ENCODE measurements around the gene FBXO2.

The FBXO2 gene

GRCh38 chr1:11654137-11654938, at the start of gene FBXO2, which contains the start of gene FBXO44:
Gene FBXO2 (minus strand): TSS chr1:11654429. CDS start chr1:11654340, 89 bp downstream.
Gene FBXO44 (plus strand): TSS chr1:11654877. CDS start chr1:11655836, 959 bp downstream.
- DNase-seq, result no peak

- no peak for DNase-seq
Observed at GRCh38 chr1:11703357-11704193, 49.3 kb upstream of the FBXO2 start.

DNA sequence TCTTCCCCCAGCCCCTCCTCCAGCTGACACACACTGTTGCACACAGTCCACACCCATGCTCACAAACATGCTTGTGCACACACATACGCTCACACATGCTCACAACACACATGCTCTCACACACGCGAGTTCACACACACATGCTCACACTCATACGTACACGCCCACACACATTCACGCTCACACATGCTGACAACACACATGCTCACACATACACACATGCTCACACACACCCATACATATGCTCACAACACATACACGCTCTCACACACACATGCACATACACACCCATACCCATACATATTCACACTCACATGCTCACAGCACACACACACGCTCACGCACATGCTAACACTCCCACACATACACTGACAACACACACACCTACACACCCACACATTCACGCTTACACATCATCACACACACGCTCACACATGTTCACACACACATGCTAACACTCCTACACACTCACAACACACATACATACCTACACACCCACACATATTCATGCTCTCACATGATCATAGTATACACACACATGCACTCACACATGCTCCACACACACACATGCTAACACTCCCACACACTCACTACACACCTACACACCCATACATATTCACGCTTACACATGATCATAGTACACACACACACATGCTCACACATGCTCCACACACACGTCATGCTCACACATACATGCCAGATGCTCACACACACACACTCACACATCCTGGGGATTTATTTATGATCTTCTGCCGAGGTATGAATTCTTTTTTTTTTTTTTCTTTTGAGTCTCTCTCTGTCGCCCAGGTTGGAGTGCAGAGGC, 48.0 kb upstream of the FBXO2 start:
- no peak for DNase-seq

DNA sequence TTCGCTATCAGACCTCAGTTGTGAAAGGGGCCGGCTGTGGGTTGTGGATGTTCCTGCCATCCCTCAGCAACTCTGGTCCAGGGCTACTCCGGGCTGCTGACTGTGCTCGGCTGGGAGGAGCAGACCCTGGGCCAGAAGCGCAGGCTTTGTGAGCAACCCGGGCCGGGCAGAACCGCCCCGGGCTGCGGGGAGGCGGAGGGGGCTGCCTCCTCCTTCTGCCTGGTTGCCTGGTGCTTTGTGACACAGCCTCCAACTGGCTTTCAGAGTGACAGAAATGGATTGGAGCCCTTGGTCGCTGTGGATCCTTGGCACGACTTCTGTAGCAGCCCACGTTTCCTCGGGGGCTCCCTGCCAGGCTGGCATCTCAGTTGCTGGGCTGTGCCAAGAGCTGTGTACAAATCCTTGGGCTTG, 47.3 kb upstream of the FBXO2 start:
- no peak for DNase-seq

DNA sequence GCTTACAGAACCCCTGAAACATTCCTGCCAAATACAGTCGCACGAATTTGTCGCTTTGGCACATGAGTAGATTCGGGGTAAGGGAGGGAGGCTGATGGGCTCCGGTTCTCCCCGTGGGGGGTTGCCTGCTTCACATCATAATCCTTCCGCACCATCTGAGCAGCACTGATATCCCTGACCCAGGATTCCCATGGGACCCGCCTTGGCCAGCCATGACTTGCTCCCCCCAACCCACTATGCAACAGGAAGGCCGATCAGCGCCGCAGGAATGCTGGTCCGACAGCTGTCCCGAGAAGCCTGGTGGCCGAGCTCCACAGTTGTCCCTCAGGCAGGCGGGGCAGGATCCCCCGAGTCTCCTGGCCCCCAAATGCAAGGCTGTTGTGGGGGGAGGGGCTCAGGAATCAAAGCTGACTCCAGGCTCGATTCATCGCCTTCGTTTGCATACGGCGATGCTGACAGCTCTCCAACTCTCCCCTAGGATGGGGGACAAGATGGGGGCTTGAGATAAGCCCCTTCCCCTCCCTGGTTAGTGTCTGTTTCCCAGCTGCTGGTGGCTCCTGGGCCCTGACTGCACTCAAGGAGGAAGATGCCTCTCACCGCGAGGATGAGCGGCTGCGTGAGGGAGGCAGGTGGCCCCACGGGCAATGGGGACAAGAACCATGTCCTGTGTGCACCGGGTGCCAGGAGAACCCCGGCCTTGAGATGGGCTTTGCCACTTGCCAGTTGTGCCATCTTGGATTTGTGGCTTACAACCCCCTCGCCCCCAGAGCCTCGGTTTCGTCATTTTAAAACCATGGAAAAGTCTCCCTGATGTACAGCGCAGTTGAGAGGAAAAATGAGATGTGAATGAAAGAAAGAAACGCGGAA, 46.6 kb upstream of the FBXO2 start:
- no peak for DNase-seq

- no peak for DNase-seq
Observed at GRCh38 chr1:11697893-11698210, 43.6 kb upstream of the FBXO2 start.

DNA sequence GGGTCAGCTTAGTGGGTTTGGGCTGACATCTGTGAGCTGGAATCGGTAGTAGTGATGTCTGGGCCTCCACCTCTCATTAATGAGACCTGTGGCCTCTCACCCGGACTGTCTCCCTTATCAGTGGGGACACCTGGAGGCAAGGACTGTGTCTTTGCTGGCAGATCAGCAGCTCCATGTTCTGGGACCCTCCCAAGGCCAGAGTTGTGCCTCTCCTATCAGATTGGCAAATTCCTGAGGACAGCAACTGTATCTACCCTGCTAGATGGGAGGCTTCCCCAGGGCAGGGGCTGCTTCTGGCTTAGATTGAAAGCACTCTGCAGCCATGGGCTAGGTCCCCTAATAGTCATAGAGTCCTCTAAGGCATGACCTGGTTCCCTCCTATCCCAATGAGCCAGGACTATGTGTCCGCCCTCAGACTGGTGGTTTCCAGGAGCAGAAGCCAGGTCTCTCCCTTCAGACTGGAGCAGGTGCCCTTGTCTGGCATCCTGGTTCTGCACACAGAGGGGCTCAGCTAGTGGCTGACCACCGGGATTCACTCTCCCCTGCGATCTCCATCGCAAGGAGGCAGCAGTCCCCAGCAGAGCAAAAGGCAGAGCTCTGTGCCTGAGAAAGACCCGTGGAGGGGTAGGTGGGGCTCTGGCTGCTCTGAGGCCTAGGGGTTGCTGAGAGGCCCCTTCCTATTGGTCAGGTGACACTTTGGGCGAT, 43.1 kb upstream of the FBXO2 start:
- DNase-seq, result no peak

DNA sequence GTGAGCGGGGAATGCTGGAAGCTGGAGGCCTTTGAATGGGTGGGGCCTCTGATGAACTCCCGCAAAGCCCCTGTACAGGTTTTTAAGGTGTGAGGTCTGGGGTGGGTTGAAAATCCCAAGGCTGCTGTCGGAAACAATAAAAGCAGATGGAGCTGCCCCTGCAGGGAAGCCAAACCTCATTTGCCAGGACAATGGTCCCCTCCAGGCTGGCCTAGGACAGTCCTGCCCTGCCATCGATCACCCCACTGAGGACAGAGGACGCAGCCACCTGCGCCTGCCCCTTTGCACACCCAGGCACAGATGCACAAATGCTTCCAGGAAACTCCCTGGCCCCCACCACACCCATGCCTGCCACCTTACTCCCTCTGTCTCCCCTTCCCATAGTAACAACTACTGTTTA, 41.6 kb upstream of the FBXO2 start:
- no peak for DNase-seq

DNA sequence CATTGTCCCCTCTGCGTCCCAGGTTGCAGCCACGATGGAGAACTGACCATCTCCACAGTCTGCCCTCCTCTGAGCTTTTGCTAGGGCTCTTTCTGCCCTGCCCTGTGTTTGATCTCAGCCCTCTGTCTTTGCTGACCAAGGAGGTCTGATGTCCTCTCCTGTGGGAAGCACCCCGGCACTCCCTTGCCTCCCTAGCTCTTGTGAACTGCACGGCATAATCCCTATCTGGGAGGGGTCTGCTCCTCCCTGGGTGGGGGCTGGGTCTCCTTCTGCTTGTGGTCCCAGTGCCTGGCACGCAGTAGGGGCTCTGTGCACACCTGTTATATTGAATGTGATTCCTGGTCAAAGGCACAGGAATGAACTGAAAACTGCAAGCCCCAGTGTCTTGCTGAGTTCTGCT, 39.7 kb upstream of the FBXO2 start:
- no peak for DNase-seq

DNA sequence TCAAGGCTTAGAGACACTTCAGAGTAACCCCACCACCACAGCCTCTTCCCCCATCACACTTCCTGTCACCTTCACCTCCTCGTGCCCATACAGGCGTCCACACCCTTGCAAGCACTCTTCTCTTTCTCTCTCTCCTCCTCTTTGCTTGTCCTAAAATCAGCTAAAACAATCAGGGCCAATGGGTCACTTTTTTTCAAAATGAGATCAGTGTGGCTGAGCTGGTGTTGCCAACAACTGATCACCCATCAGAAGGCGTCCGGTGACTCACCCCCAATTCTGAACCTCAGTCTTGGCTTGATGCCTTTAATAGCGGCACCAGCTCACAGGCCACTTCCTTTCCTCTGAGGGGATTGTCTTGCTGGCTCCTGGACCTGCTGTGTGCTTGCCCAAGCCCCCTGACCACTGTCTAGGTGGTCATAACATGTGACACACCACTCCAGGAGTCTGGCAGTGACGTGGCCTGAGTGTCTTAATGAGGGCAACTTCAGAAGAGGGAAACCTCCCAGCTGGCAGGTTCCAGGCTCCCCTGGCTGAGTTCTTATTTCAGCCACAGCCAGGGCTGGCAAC, 38.9 kb upstream of the FBXO2 start:
- no peak for DNase-seq

GRCh38 chr1:11691928-11692711, 37.9 kb upstream of the FBXO2 start:
- no peak for DNase-seq

GRCh38 chr1:11691302-11691914, 37.2 kb upstream of the FBXO2 start, which contains the start of gene DRAXIN:
Gene DRAXIN (plus strand): TSS chr1:11691710. CDS start chr1:11706259, 14,549 bp downstream.
- DNase-seq, result no peak

DNA sequence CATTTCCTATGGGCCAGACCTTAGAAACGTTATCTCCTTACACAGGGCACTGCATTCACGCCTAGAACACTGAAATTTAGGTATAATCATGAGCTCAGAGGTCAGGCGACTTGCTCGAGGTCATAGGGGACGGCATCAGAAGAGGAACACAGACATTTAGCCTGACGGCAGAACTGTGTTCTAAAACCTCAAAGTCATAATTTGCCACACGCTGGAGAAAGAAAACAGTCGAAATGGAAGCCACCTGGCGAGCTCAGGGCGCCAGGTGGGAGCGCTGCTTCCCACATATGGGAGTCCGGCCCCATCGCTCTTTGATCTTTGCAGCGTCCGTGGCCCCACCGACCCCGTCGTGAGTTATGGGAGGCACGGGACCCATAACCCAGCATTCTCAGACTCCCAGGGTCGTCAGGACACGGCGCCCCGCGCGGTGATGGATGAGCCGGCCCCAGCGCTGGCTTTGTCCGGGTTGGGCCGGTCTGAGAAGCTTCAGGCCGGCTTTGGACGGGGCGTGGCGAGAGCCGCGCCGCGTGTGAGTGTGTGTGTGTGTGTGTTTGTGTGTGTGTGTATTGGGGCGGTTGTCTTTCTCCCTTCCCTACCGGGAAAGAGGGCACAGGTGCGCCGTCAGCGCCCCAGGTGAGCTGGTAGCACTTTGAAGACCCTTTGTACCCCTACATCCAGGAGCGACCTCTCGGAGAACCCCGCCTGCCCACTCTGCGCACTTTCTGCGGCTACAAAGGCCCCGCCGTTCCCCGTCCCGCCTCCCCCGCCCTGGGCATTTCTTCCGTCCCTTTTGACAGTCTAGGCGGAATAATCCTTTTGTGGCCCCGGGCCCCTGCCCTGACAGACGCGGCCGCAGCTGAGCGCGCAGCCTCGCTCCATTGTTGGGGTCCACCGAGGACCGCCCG, 36.4 kb upstream of the FBXO2 start:
- no peak for DNase-seq

DNA sequence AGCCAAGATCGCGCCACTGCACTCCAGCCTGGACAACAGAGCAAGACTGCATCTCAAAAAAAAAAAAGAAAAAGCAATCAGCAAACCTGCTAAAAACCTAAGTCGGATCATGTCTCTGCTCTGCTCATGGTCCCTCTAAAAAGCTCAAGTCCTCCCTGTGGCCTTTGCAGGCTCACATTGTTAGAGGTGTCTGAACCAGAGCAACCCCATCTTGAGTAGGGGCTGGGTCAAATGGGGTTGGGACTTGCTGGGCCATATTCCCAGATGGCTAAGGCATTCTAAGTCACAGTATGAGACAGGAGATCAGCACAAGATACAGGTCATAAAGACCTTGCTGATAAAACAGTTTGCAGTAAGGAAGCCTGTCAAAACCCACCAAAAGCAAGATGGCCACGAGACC, 34.3 kb upstream of the FBXO2 start:
- no peak for DNase-seq

GRCh38 chr1:11685210-11685752, 31.1 kb upstream of the FBXO2 start:
- DNase-seq, result no peak

- DNase-seq, result no peak
Observed at GRCh38 chr1:11684070-11684469, 29.8 kb upstream of the FBXO2 start.

DNA sequence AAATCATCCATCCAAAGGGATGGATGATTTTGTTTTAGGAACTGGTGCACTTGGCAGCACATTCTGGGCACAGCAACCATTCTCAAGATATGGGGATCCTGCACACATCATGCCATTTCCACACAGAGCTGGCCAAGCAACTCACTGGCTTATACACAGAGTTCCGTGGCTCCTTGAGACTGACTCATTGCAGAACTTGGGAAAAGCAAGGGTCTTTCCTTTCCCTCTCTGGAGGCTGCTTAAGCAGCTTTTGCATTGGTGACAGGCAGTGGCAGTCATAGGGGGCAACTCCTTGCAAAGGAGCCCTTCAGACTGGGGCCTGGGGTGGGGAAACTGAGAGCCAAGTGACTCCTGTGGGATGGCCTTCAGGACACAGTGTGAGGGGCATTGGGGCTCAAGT, 28.6 kb upstream of the FBXO2 start:
- no peak for DNase-seq

GRCh38 chr1:11682287-11682771, 28.1 kb upstream of the FBXO2 start:
- no peak for DNase-seq

Data from NCI-H774 (cell line).